ENCODE results near the gene NPEPL1.
"Not testable (repeated sequence)": the region's sequence is repeated elsewhere in the genome, so short reads cannot be mapped to it uniquely, and the experiment has no call there.

NPEPL1 gene, protein sequence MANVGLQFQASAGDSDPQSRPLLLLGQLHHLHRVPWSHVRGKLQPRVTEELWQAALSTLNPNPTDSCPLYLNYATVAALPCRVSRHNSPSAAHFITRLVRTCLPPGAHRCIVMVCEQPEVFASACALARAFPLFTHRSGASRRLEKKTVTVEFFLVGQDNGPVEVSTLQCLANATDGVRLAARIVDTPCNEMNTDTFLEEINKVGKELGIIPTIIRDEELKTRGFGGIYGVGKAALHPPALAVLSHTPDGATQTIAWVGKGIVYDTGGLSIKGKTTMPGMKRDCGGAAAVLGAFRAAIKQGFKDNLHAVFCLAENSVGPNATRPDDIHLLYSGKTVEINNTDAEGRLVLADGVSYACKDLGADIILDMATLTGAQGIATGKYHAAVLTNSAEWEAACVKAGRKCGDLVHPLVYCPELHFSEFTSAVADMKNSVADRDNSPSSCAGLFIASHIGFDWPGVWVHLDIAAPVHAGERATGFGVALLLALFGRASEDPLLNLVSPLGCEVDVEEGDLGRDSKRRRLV

DNA sequence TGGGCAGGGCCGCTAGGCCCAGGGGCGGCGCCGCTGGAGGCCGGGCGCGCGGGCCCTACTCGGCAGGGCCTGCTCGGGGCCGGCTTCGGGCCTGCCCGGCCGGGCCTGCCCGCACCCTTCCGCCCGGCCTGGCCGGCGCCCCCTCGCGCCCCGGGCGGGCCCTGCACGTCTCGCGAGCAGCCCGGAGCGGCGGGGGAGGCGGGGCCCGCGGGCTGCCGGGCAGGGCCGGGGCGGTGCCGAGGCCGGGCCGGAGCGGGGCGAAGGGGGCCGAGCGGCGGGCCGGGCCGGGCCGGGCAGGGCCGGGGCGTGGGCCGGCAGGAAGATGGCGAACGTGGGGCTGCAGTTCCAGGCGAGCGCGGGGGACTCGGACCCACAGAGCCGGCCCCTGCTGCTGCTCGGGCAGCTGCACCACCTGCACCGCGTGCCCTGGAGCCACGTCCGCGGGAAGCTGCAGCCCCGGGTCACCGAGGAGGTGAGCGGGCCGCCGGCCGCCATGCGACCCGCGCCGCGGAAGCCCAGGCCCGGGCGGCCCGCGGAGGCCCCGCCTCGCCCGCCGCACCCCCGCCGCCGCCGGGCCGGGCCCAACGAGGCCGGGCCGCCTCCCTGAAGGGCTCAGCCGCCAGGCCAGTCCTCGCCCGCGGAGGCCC, at the start of gene NPEPL1:
TSS of gene NPEPL1 (plus strand) at position 222 of the 647 bp plus-strand sequence. CDS start at position 323, 101 bp downstream.
- peak; percentile 77 for DNase-seq

DNA sequence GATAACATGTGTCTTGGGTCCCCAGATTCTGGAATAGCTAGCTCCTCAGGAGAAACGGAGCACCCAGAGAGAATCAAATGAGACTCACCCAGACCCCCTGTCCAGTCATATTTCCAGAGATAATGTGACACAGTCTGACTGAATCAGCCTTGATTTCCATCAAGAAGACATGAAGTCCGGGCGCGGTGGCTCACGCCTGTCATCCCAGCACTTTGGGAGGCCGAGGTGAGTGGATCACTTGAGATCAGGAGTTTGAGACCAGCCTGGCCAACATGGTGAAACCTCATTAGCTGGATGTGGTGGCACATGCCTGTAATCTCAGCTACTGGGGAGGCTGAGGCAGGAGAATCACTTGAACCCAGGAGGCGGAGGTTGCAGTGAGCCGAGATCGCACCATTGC, 49.7 kb upstream of the NPEPL1 start:
- not testable (repeated sequence) for DNase-seq

DNA sequence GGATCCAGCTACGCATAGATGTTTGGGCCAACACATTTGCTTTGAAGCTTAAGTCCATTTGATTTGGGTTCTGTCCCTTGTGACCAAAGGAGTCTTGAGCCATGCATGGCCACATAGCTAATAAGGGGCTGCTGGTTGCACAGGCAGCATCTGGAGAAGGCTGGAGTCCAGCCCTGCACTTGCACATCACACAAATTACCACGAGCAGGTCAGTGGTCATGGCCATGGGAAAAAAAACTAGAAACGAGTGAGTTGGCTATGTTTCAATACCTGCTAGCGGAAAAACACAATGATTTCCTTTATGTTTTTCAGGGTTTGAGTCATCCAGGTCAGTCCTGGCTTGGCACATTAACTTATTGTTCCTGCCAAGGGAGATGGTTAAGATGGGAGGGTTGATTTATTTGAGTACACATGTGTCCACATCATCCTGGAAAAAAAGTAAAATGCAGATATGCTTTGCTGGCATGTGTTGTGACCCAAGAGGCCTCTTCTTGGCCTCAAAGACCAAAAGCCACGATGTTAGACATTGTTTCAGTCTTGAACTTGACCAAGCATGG, 47.1 kb upstream of the NPEPL1 start:
- no peak for DNase-seq

DNA sequence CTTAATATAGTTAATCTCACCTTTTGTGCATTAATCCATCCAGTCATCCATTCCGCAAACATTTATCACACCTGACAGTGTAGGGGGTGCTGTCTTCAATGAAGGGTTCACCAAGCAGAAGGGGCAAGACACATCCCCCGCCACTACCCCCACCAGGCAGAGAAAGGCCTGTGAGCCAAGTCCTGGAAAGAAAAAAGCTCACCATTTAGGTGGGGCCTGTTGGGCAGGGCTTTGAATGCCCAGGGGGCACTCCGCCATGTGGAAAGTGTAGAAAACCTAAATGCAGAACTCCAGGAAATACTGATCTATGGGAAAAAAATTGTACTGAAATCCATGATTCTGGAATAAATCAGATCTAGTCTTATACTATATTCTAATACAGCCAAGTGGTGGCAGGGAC, 46.3 kb upstream of the NPEPL1 start:
- no peak for DNase-seq

DNA sequence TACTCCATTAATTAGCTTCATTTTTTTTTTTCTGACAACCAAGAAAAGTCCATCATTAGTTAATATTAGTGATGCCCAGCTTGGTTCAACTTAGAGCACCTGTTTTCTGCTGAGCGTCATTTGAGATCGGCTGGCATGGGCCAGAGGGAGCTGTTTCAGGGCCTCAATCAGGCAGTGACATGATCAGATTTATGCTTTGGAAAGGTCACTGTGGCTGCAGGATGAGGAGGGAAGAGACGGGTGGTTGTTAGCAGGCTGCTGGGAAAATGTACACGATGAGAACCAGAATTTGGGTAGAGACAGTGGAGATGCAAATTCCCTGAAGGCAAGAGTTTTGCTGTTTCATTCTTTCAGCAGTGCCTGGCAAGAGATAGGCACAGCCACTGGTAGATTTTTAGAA, 45.9 kb upstream of the NPEPL1 start:
- DNase-seq: no peak

DNA sequence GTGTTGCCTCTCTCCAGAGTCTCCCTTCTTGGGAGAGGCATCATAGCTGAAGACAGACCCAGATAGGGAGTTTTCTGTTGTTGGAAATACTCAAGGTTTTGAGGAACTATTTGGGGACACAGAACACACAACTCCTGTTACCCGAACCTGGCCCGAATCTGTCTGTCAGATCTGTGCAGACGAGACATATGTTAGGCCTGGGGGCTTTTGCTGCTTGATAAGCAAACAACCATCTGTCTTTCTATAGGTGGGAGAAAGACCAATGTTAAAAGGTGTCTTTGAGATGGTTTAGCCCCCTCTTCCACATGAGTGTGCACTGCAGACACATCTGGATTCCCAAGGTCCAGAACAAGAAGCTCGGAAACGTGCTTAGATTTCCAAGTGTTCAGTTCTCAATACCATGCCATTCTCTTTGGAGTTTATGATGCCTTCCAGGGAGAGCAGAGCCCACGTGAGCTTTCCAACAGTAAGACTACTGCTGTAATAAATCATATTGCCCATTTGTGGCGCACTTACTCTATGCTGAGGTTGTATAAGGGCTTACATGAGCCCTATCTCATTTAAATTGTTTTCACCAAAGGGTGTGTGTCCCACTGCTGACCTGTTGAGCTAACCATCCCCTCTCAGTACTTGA, 45.3 kb upstream of the NPEPL1 start:
- DNase-seq: no peak

DNA sequence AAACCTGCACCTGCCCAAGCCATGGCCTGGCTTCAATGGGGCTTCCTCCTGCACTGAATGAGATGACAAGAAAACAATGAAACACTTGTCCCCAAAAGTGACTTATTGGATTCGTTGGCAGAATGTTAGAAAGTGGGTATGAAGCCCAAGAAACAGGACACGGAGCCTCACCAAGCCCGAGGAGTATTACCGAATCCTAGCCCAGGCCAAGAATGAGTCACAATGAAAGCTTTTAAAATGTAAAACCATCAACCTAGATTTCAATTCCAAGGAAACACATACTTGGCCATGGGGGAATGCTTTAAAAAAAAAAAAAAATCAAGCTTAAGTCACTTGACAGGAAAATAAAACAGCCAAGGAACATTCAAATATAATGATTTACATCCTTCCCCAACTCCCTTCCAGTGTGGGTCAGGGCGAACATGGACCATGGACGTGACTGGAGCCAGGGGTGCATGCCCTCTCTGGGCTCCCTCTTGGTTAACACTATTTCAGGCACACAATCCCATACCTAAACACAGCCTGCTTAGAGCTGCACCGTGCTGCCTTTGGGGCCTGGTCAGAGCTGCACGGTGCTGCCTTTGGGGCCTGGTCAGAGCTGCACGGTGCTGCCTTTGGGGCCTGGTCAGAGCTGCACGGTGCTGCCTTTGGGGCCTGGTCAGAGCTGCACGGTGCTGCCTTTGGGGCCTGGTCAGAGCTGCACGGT, 44.7 kb upstream of the NPEPL1 start:
- peak; percentile 20 for DNase-seq

DNA sequence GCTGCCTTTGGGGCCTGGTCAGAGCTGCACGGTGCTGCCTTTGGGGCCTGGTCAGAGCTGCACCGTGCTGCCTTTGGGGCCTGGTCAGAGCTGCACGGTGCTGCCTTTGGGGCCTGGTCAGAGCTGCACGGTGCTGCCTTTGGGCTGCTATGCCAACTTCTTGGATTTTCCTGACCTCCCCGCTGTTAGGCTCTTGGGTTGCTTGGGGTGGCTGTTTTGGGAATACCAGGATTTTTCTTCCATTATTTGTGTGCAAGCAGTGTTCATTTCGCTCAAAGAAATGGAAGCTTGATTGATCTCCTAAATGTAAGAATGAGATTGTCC, 44.1 kb upstream of the NPEPL1 start:
- not testable (repeated sequence) for DNase-seq

DNA sequence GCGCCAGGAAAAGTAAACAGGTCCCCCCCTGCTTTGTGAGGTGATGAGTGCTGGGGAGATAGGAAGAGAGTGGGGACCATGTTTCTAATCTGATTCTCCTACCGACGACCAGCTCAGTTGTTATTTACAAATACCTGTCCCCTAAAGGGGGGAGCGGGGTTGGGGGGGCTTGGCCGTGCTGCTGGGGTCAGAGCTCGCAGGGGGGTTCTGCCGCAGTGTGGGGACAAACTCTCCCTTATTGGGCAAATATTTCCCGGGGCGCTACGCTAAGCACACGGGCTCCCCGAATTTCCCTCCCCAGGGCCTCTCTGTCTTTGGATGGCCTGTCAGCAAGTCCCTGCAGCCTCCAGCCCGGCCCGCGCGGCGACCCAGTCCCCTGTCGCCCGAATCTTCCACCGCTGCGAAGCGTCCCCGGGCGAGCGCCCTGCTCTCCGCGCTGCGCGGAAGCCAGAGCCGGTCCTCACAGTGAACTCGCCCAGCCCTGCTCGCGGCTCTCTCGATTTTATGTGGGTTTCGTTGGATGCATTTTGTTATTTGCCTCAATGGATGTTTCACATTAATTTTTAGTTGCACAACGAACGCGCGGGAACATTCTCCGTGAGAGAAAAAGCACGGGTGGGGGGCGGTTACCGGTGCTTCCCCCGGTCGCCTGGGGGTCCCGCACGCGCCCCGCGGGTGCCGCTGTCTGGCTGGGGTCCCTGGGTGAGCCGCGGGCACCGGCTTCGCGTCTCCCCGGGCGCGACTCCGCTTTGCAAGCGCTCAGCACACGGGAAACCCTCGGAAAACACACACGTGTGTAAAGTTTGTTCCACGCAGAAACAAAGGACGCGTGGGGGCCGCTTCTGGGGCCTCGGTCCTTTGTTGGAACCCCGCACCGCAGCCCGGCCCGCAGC, 43.1 kb upstream of the NPEPL1 start:
- DNase-seq: no peak

DNA sequence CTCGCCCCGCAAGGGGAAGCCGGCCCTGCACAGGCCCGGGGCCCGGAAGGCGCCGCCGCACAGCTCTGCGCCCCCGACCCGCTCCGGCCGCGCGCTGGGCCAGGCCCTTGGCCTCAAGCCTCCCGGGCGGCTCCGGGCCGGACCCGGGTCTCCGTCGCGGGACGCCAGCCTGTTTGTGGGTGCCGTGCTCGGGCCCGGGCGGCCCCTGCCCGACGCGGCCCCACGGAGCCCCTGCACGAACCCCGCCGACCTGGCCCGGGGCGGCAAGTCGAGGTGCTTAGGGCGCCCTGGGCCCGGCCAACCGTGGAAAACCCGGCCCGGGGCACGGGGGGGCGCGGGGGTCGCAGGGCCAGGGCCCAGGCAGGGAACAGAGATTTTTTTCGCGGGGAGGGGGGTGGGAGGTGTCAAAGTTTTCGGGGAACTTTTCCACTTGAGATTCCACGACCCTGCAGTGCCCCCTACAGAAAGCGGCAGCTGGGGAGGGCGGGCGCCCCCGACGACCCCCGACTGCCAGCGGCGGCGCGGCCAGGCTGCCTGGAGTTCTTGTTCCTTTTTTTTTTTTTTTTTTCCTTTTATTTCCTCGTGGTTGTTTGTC, 42.3 kb upstream of the NPEPL1 start:
- no peak for DNase-seq

DNA sequence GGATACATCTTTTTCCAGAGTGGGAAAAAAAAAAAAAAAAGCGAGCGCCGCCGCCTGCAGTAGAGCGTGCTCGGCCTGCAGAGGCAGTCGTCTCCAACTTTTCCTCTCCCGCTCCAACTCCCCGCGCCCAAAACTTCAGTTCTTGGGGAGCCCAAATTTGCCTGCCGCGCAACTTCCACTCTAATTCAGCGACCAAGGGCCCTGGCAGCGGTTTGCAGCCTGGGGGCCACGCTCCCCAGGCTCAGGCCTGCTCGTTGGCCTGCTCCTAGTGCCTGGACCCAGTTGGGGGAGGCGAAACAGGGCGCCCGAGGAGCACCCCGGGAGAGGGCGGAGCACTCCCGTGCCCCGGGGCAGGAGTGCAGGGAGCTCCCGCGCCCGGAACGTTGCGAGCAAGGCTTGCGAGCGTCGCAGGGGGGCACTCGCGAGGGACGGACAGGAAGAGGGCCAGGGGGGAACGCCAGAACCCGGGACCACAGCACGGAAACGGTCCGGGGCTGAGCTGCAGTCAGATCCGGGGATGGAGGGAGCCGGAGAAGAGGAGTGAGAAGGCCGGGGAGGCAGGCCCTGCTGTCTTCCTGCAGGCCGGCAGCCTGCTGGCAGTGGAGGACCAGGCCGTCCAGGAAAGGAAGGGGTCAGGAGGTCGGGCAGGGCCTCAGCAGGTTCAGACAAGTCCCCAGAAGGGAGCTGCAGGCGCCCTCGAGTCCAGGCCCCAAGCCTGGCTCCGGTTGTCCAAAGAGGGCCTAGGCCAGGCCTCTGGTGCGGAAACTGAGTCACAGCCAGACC, 41.6 kb upstream of the NPEPL1 start, which contains the start of gene STX16:
TSS of gene STX16 (plus strand) at position 508 of the 783 bp plus-strand sequence. CDS start 724 bp downstream, outside the sequence.
- DNase-seq: peak; percentile 95

DNA sequence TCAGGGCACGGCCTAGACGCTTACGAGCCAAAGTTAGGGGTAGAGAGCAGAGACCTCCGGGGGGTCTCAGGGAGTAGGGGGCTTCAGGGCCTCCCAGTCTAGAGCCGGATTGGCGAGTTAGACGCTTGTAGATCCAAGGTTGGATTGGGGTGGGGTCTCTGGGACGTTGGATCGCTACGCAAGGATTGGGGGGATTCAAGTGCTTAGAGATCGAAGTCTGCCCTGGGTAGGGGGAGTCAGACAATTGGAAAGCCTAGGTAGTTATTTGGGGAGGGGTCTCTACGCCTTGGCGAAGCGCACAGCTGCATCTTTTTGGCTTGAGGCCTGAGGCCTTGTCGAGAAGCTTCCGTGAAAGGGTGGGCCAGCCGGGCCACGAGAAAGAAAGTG, 41.0 kb upstream of the NPEPL1 start:
- DNase-seq: no peak

DNA sequence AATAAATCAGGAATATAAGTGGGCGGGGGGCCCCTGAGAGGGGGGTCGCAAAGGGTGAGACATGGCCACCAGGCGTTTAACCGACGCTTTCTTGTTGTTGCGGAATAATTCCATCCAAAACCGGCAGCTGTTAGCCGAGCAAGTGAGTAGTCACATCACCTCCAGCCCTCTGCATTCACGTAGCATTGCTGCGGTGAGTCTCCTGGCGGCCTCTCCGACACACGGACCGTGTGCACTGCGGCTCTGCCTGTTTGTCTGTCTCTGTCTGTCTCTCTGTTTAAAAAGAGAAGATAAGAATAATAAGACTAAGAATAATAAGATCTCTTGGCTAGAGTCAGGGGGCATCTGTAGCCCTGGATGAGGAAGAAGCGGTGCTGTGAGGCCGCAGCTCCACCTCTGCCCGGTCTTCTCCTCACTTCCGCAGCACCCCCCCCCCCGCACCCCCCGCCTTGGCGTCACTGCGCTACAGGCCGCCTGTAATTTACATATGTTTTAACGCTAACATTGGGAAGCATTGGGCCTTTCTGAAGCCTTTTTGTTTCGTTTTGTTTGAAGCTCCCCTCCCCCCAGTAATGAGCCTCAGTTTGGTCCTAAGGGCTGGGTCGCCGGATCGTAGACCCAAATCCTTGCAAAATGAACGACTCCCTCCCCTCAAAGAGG, 40.5 kb upstream of the NPEPL1 start:
- DNase-seq: peak; percentile 74

DNA sequence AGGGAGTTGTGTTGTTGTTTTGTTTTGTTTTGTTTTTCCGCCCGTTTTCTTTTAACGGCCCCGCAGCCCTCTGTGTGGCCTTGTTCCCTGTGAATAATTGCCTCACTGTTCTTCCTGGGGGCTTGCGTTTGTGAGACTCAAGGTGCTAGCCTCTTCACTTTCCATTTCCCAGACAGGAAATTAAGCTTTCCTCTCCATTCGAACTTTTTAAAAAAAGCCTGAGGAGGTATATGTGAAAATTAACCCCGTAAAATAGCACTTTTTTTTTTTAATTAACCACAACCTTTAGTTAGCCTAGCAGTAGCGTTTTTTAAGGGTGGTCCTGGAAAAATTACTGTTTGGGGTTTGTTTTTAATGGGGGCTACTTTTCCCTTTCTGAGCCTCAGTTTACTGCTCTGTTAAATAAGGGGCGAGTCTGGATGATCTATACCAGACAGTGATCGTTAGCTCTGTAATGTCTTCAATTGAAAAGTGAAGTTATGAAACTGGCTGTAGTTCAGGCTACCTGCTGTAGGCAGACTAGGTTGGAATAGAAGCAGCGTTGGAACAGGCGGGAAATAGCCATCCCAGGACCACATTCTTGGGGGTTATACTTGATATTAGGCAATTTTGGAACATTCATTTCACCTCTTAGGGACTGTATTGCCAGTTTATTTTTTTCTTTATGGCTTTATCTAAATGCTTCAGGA, 39.9 kb upstream of the NPEPL1 start:
- peak; percentile 11 for DNase-seq

DNA sequence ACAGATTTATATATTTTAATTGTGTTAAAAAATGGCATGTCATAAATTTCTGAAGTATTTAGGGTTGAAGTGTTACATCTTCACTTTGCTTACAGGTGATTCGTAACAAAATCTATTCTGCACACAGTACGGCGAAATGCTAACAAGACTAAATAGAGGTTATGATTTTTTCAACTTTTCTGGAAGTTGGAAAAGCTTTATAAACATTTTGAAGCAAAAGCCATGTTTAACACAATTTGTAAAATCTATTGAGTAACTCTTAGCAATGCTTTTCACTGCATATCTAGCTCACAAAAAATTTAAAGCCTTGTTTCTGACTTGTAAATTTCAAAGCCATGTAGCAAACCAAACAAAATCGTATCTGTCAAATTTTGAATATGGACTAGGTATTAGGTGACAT, 38.3 kb upstream of the NPEPL1 start:
- DNase-seq: no peak

DNA sequence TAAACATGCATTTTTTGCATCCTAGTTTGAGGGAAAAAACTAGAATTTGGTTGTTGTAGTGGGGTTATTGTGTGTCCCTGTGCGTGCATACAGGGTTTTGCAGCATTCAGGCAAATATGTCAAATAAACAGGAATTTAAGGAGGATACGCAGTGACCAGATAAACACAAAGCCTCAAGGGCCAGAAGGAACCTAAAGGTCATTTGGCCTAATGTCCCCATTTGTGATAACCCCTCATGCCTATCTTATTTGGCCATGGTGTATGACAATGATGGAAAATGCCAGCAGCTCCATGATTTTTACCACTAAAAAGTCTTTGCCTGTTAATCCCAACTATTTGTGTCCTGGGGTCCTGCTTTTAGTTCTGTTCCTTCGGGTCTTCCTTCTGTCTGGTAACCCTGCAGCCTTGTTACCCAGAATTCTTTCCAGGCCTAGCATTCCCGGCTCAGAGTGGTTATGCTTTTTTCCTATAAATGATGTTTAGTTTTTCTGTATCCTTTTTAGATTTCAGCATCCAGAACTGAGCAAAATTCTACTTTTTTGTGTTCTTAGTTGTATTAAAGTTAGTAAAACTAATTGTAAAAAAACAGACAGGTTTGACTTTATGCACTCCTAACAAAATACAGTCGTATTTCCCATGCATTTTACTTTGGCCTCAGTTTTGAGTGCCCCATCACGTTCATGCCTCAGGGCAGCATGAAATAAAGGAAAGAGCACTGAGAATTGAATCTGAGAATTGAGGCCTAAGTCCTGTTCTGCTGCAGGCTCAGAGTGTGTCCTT, 37.1 kb upstream of the NPEPL1 start:
- no peak for DNase-seq

DNA sequence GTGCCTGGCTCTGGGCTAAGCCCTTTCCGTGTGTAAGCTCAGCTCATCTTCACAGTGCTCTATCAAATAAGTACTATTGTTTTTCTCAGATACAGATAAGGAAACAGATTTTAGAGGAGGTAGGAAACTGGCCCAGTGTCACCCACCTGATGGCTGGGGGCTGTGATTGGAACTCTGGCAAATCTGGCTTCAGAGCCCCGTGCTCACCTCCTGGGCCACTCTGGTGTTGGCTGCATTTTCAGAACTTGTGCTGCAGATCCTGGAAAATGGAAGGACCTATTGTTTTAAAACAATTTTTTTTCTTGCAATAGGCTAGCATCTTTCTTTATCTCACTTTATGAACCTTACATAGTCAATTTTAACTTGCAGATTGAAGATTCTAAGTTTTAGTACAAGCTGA, 35.8 kb upstream of the NPEPL1 start:
- no peak for DNase-seq

DNA sequence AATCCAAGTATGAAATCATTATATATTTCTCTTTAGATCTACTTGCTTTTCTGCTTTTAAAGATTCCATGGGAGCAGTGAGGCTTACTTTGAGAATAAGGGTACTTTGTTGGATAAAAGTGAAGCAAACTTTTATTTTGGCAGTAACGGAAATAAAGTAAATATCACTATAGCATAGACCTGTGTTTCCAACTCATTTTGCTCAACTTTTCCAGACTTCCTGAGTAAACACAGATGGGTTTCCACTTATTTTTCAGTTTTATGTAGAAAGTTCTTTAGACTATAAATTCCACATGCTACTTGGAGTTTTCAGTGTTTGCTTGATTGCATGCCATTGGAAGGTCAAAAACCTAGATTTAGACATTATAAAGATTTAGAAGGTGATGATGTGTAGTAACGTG, 35.3 kb upstream of the NPEPL1 start:
- no peak for DNase-seq

All from HCEC 1CT (cell line).